Measurements from ENCODE around the gene SERPINE2.

DNA sequence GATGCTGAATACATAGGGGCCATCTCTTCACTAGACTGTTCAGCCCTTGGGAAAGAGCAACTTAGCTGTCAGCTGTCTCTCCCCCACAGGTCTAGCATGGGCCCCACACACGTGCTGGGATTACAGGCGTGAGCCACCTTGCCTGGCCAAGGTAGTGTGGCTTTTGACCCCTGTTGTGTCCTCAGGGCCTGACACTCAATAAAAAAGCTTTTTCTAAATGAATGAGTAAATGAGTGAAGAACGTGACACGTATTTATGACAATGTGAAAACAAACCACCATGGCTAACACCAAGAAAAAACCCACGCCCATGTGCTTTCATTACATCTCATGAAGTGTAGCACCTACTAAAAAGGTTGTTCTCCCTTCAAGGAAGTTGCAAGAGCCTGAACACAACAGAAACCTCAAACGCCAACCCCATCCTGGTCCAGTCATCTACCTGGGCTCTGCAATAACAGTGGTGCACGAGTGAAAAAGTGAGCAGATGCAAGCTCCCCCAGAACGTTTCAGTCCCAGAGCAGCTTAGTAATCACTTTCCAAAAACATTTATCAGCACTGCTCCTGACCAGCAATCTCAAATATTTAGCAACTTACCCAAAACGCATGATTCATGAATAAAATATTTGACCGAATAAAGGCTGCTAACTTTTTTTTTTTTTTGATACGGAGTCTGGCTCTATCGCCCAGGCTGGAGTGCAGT is 97.4 kb downstream of the SERPINE2 start:
- TF ChIP-seq, protein P1, sequence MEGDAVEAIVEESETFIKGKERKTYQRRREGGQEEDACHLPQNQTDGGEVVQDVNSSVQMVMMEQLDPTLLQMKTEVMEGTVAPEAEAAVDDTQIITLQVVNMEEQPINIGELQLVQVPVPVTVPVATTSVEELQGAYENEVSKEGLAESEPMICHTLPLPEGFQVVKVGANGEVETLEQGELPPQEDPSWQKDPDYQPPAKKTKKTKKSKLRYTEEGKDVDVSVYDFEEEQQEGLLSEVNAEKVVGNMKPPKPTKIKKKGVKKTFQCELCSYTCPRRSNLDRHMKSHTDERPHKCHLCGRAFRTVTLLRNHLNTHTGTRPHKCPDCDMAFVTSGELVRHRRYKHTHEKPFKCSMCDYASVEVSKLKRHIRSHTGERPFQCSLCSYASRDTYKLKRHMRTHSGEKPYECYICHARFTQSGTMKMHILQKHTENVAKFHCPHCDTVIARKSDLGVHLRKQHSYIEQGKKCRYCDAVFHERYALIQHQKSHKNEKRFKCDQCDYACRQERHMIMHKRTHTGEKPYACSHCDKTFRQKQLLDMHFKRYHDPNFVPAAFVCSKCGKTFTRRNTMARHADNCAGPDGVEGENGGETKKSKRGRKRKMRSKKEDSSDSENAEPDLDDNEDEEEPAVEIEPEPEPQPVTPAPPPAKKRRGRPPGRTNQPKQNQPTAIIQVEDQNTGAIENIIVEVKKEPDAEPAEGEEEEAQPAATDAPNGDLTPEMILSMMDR (IDR thresholded peaks at IDR 0.05; ENCODE audit: insufficient read depth, low read length, poor library complexity, severe bottlenecking), result no peak
- no peak for TF ChIP-seq EZH2phosphoT487 (conservative IDR thresholded peaks at IDR 0.05; ENCODE audit: low read length)

Measured in SU-DHL-6 (cell line).